Keratinocyte (primary cell): ENCODE data around the gene HCAR2. TPM values are rescaled to one million over a fixed set of nuclear protein-coding genes. Genes with fewer than 3 reads are reported as not detected.

Experiments
- polyA plus RNA-seq, 5 experiments: library from polyadenylated mRNA; depleted of rRNA in 3 of 5; stranded (reverse) in 3 of 5; stranded (forward) in 1 of 5; unstranded in 1 of 5; fragments of >200 nt; gene quantifications; 1 replicate in 1 of 5; 2 replicates in 3 of 5; 3 replicates in 1 of 5; pipeline versions ENCODE4 v1.2.1 to v1.2.3, GENCODE V29; 2011 to 2012; ENCODE audit warnings: missing spikeins in 2 of 5, low read depth in 1 of 5, low replicate concordance in 1 of 5
- small RNA-seq, 3 experiments: library from RNA; depleted of rRNA; stranded (forward); fragments of <200 nt; gene quantifications; one replicate each; pipeline ENCODE3, GENCODE V24; 2012; ENCODE audit warnings: low read depth in 3 of 3, low replicate concordance in 1 of 3; ENCODE audit not compliant: insufficient read length in 3 of 3

HCAR2 gene
- polyA plus RNA-seq, 1 donor (not counting 4 experiments of a cell fraction or from before 2014, with no cell fraction given), result 18.3 TPM

Small RNAs within 50 kb of the gene (small RNA-seq; reads per million reads assigned to genes)
- 0 reads per million in 3 experiments for gene AC026333.2

Other genes with a start within 250 kb of the HCAR2 start
- 10.2 to 14.0 TPM (median 10.3 TPM) in 3 replicates for gene ZCCHC8, start 202.4 kb downstream of the HCAR2 start, polyA plus RNA-seq
- 22.9 to 45.6 TPM (median 34.6 TPM) in 3 replicates for gene RSRC2, start 176.4 kb downstream of the HCAR2 start, polyA plus RNA-seq
- gene KNTC1, start 176.1 kb downstream of the HCAR2 start, polyA plus RNA-seq, result 7.7 to 18.6 TPM (median 12.6 TPM) in 3 replicates
- 2.8 to 13.9 TPM (median 12.1 TPM) in 3 replicates for gene HCAR3, start 13.5 kb upstream of the HCAR2 start, polyA plus RNA-seq
- 0.03 to 0.10 TPM (median 0.07 TPM) in 3 replicates for gene HCAR1, start 27.5 kb upstream of the HCAR2 start, polyA plus RNA-seq
- gene DENR, start 49.5 kb upstream of the HCAR2 start, polyA plus RNA-seq, result 31.1 to 59.8 TPM (median 37.8 TPM) in 3 replicates
- 0.17 to 0.35 TPM (median 0.23 TPM) in 3 replicates for gene CCDC62, start 71.2 kb upstream of the HCAR2 start, polyA plus RNA-seq
- gene HIP1R, start 132.1 kb upstream of the HCAR2 start, polyA plus RNA-seq, result 19.4 to 31.8 TPM (median 23.0 TPM) in 3 replicates
- gene VPS37B, start 192.8 kb upstream of the HCAR2 start, polyA plus RNA-seq, result 29.3 to 85.5 TPM (median 34.1 TPM) in 3 replicates